HepG2 (cell line): ENCODE measurements around the gene USP35. TPM values are rescaled to one million over a fixed set of nuclear protein-coding genes. Genes with fewer than 3 reads are reported as not detected.

Source experiments
- ATAC-seq: fragments of 200-7000 bp; cut with Tn5 transposase; 3 replicates; pipeline ENCODE4 v1.9.1; 2020; ENCODE audit warnings: mild to moderate bottlenecking, moderate library complexity
- BruUV-seq: library from RNA; stranded (reverse); fragments of 400-500 nt; replicated peaks from 2 replicates; lab custom pipeline; 2021; lab: Mats Ljungman, UMichigan
- CTCF ChIA-PET: fragments of 300-600 bp; formaldehyde crosslinking; extraction: SDS; loops from one replicate; lab custom pipeline; 2021; ENCODE audit warnings: low total read pairs, inconsistent platforms, low intra/inter-chr PET ratio; lab: Yijun Ruan, JAX
- POLR2A ChIA-PET: fragments of 350-600 bp; sonication (Branson Sonifier 250); formaldehyde crosslinking; loops from one replicate; lab custom pipeline; 2020; ENCODE audit warnings: antibody characterized with exemption, inconsistent platforms; lab: Yijun Ruan, JAX
- DNase-seq: peaks from one replicate; pipeline ENCODE4 v3.0.0-alpha.2; 2015; ENCODE audit warnings: low spot score
- FAIRE-seq: peaks from 3 replicates; lab custom pipeline; 2011; peaks lifted over from hg19 to GRCh38; lab: Jason Lieb, UNC
- H2AFZ ChIP-seq: one replicate; pipeline ENCODE4 v1.6.1; 2011; ENCODE audit warnings: low read length, inconsistent platforms
- H3K27ac ChIP-seq: fragments of 300-600 bp; 3 replicates; pipeline ENCODE4 v1.8.0; 2011; ENCODE audit warnings: mixed run types, mild to moderate bottlenecking, mixed read lengths, low read length, inconsistent platforms; ENCODE audit not compliant: insufficient read depth; ENCODE audit errors: extremely low read length
- H3K27me3 ChIP-seq, 2 experiments: fragments of 200-600 bp in 1 of 2; 2 replicates in 1 of 2; 3 replicates in 1 of 2; pipeline versions ENCODE4 v1.6.0 to v1.8.0; 2011; ENCODE audit warnings: low read length in 2 of 2, mild to moderate bottlenecking in 2 of 2, moderate library complexity in 2 of 2, inconsistent platforms in 1 of 2; ENCODE audit not compliant: insufficient read depth in 2 of 2, control insufficient read depth in 1 of 2
- H3K36me3 ChIP-seq, 2 experiments: fragments of 200-600 bp in 1 of 2; replicated peaks in 1 of 2; 2 replicates in 1 of 2; 3 replicates in 1 of 2; pipeline versions ENCODE4 v1.5.1 to v1.8.0; 2011; ENCODE audit warnings: low read length in 2 of 2, inconsistent platforms in 1 of 2; ENCODE audit not compliant: insufficient read depth in 2 of 2, control insufficient read depth in 1 of 2
- H3K4me1 ChIP-seq: 2 replicates; pipeline ENCODE4 v1.5.1; 2012; ENCODE audit warnings: low read length, inconsistent platforms; ENCODE audit not compliant: insufficient read depth
- H3K4me2 ChIP-seq: 2 replicates; pipeline ENCODE4 v1.6.0; 2011; ENCODE audit warnings: low read depth, low read length, inconsistent platforms
- H3K4me3 ChIP-seq, 3 experiments: fragments of 200-600 bp in 1 of 3; sonication (generic), shearing (Covaris generic) in 1 of 3; replicated peaks in 1 of 3; 2 replicates each; pipeline ENCODE4 v1.5.1; 2011 to 2016; ENCODE audit warnings: low read length in 3 of 3, inconsistent platforms in 2 of 3, low read depth in 2 of 3, mild to moderate bottlenecking in 2 of 3, control low read depth in 1 of 3, mixed read lengths in 1 of 3; ENCODE audit not compliant: insufficient read depth in 1 of 3
- H3K79me2 ChIP-seq: one replicate; pipeline ENCODE4 v1.6.1; 2011; ENCODE audit warnings: low read length, inconsistent platforms; ENCODE audit not compliant: insufficient read depth
- H3K9ac ChIP-seq: 2 replicates; pipeline ENCODE4 v1.6.0; 2011; ENCODE audit warnings: mild to moderate bottlenecking, low read depth, low read length, inconsistent platforms; ENCODE audit not compliant: insufficient read depth
- H3K9me3 ChIP-seq: 2 replicates; pipeline ENCODE4 v1.5.1; 2012; ENCODE audit warnings: mild to moderate bottlenecking, low read length
- H4K20me1 ChIP-seq: 2 replicates; pipeline ENCODE4 v1.6.0; 2011; ENCODE audit warnings: inconsistent platforms, mild to moderate bottlenecking, low read length, moderate library complexity; ENCODE audit not compliant: insufficient read depth
- ATF5 ChIP-seq: sonication (generic); formaldehyde crosslinking; IDR thresholded peaks from 2 replicates; pipeline ENCODE4 v1.4.0; 2020; ENCODE audit warnings: mild to moderate bottlenecking, low read depth, missing genetic modification reagents
- FOXK1 ChIP-seq: sonication (generic); formaldehyde crosslinking; IDR thresholded peaks from 2 replicates; pipeline ENCODE4 v1.4.0; 2020; ENCODE audit warnings: low read depth, missing genetic modification reagents, borderline replicate concordance
- HIVEP1 ChIP-seq: sonication (generic); formaldehyde crosslinking; IDR thresholded peaks from 2 replicates; pipeline ENCODE4 v1.4.0; 2020; ENCODE audit warnings: mild to moderate bottlenecking, missing genetic modification reagents
- HNRNPH1 ChIP-seq: fragments of 200-400 bp; formaldehyde crosslinking; optimal IDR thresholded peaks from 2 replicates; pipeline ENCODE3; 2017; ENCODE audit warnings: mild to moderate bottlenecking, low read depth, low read length
- PITX1 ChIP-seq: sonication (generic); formaldehyde crosslinking; IDR thresholded peaks from 2 replicates; pipeline ENCODE4 v1.5.1; 2020; ENCODE audit warnings: mild to moderate bottlenecking, missing genetic modification reagents
- RNF2 ChIP-seq: fragments of 450-650 bp; conservative IDR thresholded peaks from 2 replicates; pipeline ENCODE4 v1.6.1; 2016; ENCODE audit warnings: low read depth
- SNRNP70 ChIP-seq: fragments of 200-400 bp; formaldehyde crosslinking; IDR thresholded peaks from 2 replicates; pipeline ENCODE4 v1.6.1; 2017; ENCODE audit warnings: mild to moderate bottlenecking, low read depth, low read length, moderate library complexity
- THRA ChIP-seq: sonication (generic); formaldehyde crosslinking; IDR thresholded peaks from 2 replicates; pipeline ENCODE4 v1.4.0; 2020; ENCODE audit warnings: missing genetic modification reagents, borderline replicate concordance
- ZNF292 ChIP-seq: sonication (generic); formaldehyde crosslinking; IDR thresholded peaks from 2 replicates; pipeline ENCODE4 v1.8.1; 2022; ENCODE audit warnings: mild to moderate bottlenecking, low read depth, missing genetic modification reagents, borderline replicate concordance
- ZNF629 ChIP-seq: sonication (generic); formaldehyde crosslinking; conservative IDR thresholded peaks from 2 replicates; pipeline ENCODE4 v1.5.0; 2020; ENCODE audit warnings: missing genetic modification reagents
- ZSCAN31 ChIP-seq: sonication (generic); formaldehyde crosslinking; IDR thresholded peaks from 2 replicates; pipeline ENCODE4 v1.5.0; 2020; ENCODE audit warnings: low read depth, mild to moderate bottlenecking, missing genetic modification reagents
- WGBS: methylation state at CpG from one replicate; pipeline ENCODE4 v1.1.6; 2017; ENCODE audit warnings: low lambda C conversion rate; 5-methylcytosine and 5-hydroxymethylcytosine counted together
- in situ Hi-C: cut with HindIII; loops from 2 replicates; pipeline ENCODE4 v1.10.0; 2017; ENCODE audit warnings: low pct_unique_long_range_greater_than_20kb; ENCODE audit not compliant: extremely low pct_ligation_motif_present
- intact Hi-C: fragments of 100-400 bp; cut with micrococcal nuclease; formaldehyde crosslinking; loops from one replicate; pipeline ENCODE4 v1.10.0; 2022; ENCODE audit not compliant: unreplicated experiment
- polyA plus RNA-seq, 8 experiments: library from polyadenylated mRNA; depleted of rRNA in 3 of 8; stranded (reverse) in 7 of 8; unstranded in 1 of 8; fragments of >200 nt; fragmentation: Illumina TruSeq in 4 of 8; extraction: Trizol in 4 of 8; gene quantifications; 2 replicates each; pipeline versions ENCODE4 v1.2.1 to v1.2.3, GENCODE V29; 2011 to 2016; ENCODE audit warnings: low read depth in 4 of 8, missing spikeins in 1 of 8, mixed read lengths in 1 of 8; ENCODE audit not compliant: insufficient read depth in 1 of 8
- total RNA-seq, 5 experiments: library from RNA; depleted of rRNA; stranded (reverse); fragments of >200 nt; fragmentation: Illumina TruSeq; extraction: Trizol; gene quantifications; 2 replicates each; pipeline ENCODE4 v1.2.3, GENCODE V29; 2016; ENCODE audit warnings: low read depth in 1 of 5
- TF ChIP-seq, protein P1 (sequence below): IDR thresholded peaks from 2 replicates; pipeline ENCODE4 v1.6.1; 2012; ENCODE audit warnings: inconsistent platforms
- TF ChIP-seq, protein P2 (sequence below): sonication (generic); formaldehyde crosslinking; IDR thresholded peaks from 2 replicates; pipeline ENCODE4 v1.5.1; 2020; ENCODE audit warnings: mild to moderate bottlenecking, missing genetic modification reagents, moderate library complexity

The USP35 gene
- total and polyA plus RNA-seq, 2 of the 13 experiments (the other 11 are each of a cell fraction or from before 2014, with no cell fraction given): 4.6 to 7.7 TPM

DNA sequence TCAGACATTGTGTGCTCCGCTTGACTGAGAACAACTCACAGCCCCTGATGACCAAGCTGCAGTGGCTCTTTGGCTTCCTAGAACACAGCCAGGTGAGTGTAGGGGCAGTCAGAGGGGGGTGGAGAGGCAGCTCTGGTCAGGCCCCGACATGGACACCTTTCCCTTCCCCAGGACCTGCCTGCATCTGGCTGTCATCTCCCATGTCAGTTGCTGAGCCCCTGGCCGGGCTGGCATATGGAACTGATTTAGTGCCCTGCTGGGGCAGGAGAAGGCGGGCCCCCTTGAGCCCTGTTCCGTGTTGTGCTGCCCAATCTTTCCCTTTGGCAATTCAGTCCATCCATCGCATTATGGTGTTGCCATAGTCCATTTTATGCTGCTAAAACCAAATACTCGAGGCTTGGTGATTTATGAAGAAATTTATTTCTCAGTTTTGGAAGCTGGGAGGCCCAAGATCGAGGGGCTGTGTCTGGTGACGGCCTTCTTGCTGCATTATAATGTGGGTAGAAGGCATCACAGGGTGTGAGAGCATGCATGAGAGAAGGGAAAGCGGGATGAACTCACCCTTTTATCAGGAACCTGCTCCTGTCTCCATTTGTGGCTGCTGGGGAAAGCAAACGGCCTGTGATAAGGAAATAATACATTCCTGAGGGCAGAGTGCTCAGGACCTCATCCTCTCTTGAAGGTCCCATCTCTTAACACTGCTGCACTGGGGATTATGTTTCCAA lies 19.0 kb downstream of the USP35 start (continued):
- TF ChIP-seq HNRNPH1: no peak
- no peak for TF ChIP-seq FOXK1 (CRISPR knock-in tag)
- no peak for TF ChIP-seq SNRNP70
- no peak for TF ChIP-seq ATF5 (CRISPR knock-in tag)
- TF ChIP-seq ZNF292 (CRISPR knock-in tag): no peak
- TF ChIP-seq ZSCAN31 (CRISPR knock-in tag): no peak
- TF ChIP-seq RNF2: no peak
- TF ChIP-seq THRA: no peak

- 92% methylated on average over 12 of the region's 16 CpGs for WGBS
- Histone ChIP-seq H3K27ac (peak overlapping the region; percentile 25), H2AFZ (no peak overlapping the region), H3K9me3 (no peaks in the 10 kb centered on the region), H3K9ac (no peak overlapping the region), H3K4me3 (no peak overlapping the region), H3K4me1 (peaks cover 22% of the 10 kb centered on the region), H4K20me1 (no peaks in the 10 kb centered on the region), H3K79me2 (no peaks in the 10 kb centered on the region), H3K4me2 (no peak overlapping the region), H3K27me3 (no peaks in the 10 kb centered on the region), H3K36me3 (peaks cover 9 to 28% of the 10 kb centered on the region in 2 experiments; a peak in 3 of 5 replicates)
- FAIRE-seq: peak; percentile 8
- BruUV-seq: no TSS peak
- ChIA-PET POLR2A (interaction anchor here (1.5 kb wide), 1 partner anchor 69 kb away, joined by 3 read pairs; the partner anchor contains the start of gene ALG8), CTCF (no interaction called here)
- DNase-seq: peak; percentile 27
- ATAC-seq: peak; percentile 67
- in situ Hi-C loops: no loop called here
- intact Hi-C loops: loop anchor here (1.0 kb wide), 1 partner anchor 50 kb away; no protein-coding TSS in a partner anchor
- TF ChIP-seq PITX1 (CRISPR knock-in tag) (0 out of 2 replicates have a peak, but pooled peaks have one; percentile 47), ZNF629 (CRISPR knock-in tag) (no peak), HIVEP1 (CRISPR knock-in tag) (no peak)
- TF ChIP-seq, protein P1, sequence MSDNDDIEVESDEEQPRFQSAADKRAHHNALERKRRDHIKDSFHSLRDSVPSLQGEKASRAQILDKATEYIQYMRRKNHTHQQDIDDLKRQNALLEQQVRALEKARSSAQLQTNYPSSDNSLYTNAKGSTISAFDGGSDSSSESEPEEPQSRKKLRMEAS: peak; percentile 54; the same call in 1 of the 2 replicates
- TF ChIP-seq, protein P2, sequence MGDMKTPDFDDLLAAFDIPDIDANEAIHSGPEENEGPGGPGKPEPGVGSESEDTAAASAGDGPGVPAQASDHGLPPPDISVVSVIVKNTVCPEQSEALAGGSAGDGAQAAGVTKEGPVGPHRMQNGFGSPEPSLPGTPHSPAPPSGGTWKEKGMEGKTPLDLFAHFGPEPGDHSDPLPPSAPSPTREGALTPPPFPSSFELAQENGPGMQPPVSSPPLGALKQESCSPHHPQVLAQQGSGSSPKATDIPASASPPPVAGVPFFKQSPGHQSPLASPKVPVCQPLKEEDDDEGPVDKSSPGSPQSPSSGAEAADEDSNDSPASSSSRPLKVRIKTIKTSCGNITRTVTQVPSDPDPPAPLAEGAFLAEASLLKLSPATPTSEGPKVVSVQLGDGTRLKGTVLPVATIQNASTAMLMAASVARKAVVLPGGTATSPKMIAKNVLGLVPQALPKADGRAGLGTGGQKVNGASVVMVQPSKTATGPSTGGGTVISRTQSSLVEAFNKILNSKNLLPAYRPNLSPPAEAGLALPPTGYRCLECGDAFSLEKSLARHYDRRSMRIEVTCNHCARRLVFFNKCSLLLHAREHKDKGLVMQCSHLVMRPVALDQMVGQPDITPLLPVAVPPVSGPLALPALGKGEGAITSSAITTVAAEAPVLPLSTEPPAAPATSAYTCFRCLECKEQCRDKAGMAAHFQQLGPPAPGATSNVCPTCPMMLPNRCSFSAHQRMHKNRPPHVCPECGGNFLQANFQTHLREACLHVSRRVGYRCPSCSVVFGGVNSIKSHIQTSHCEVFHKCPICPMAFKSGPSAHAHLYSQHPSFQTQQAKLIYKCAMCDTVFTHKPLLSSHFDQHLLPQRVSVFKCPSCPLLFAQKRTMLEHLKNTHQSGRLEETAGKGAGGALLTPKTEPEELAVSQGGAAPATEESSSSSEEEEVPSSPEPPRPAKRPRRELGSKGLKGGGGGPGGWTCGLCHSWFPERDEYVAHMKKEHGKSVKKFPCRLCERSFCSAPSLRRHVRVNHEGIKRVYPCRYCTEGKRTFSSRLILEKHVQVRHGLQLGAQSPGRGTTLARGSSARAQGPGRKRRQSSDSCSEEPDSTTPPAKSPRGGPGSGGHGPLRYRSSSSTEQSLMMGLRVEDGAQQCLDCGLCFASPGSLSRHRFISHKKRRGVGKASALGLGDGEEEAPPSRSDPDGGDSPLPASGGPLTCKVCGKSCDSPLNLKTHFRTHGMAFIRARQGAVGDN: peak; percentile 22; the same call in 1 of the 2 replicates
Measured at GRCh38 chr11:78208257-78209165, 19.8 kb downstream of the USP35 start.
